HFF-Myc (cell line): ENCODE results near the gene ERN1.

Experiments used
- DNase-seq: peaks from one replicate; pipeline ENCODE4 v3.0.0-alpha.2; 2011; ENCODE audit warnings: low read depth; ENCODE audit errors: extremely low read depth
- H3K4me3 ChIP-seq: replicated peaks from 2 replicates; pipeline ENCODE4 v1.5.1; 2011; ENCODE audit warnings: low read depth, mild to moderate bottlenecking, control low read depth, low read length
- CTCF ChIP-seq: IDR thresholded peaks from 2 replicates; pipeline ENCODE4 v1.5.1; 2012; ENCODE audit warnings: mild to moderate bottlenecking, low read depth, low read length, control low read depth; ENCODE audit errors: missing control alignments

Gene ERN1

GRCh38 chr17:64055183-64056142 is 74.5 kb downstream of the ERN1 start:
- H3K4me3 ChIP-seq = no peak overlapping the region
- TF ChIP-seq CTCF = no peak
- no peak for DNase-seq

GRCh38 chr17:64054304-64054703 is 75.6 kb downstream of the ERN1 start:
- H3K4me3 ChIP-seq = no peak overlapping the region
- DNase-seq = no peak
- TF ChIP-seq CTCF = no peak

GRCh38 chr17:64053101-64053500 is 76.8 kb downstream of the ERN1 start:
- no peak overlapping the region for H3K4me3 ChIP-seq
- no peak for TF ChIP-seq CTCF
- DNase-seq = no peak

GRCh38 chr17:64051153-64051552 is 78.8 kb downstream of the ERN1 start:
- no peak overlapping the region for H3K4me3 ChIP-seq
- no peak for TF ChIP-seq CTCF
- no peak for DNase-seq

- TF ChIP-seq CTCF = no peak
- no peak for DNase-seq
Observed at GRCh38 chr17:64048805-64049204, 81.1 kb downstream of the ERN1 start.

GRCh38 chr17:64045176-64045575 is 84.8 kb downstream of the ERN1 start:
- DNase-seq = no peak
- no peak overlapping the region for H3K4me3 ChIP-seq
- TF ChIP-seq CTCF = no peak

More at GRCh38 chr17:64048805-64049204, 81.1 kb downstream of the ERN1 start:
- no peak overlapping the region for H3K4me3 ChIP-seq
